Tibial nerve (tissue), 4 donors: ENCODE results near the gene SMIM38. TPM values are rescaled to one million over a fixed set of nuclear protein-coding genes. Genes with fewer than 3 reads are reported as not detected.

Source experiments
- DNase-seq, 2 donors: peaks; one replicate each; pipeline ENCODE4 v3.0.0-alpha.2; 2019; ENCODE audit warnings: low spot score in 2 of 2
- H3K27ac ChIP-seq, 4 donors: fragments of 200-600 bp; sonication (generic) in 3 of 4; one replicate each; pipeline ENCODE4 v1.5.1; 2017 to 2019; ENCODE audit warnings: mild to moderate bottlenecking in 1 of 4
- H3K27me3 ChIP-seq, 2 donors: fragments of 200-600 bp; sonication (generic) in 1 of 2; one replicate each; pipeline versions ENCODE4 v1.5.1 to v1.6.0; 2017 to 2019
- H3K36me3 ChIP-seq, 3 donors: fragments of 200-600 bp; sonication (generic); one replicate each; pipeline ENCODE4 v1.5.1; 2018 to 2019
- H3K4me1 ChIP-seq, 4 donors: fragments of 200-600 bp; sonication (generic) in 3 of 4; one replicate each; pipeline ENCODE4 v1.5.1; 2017 to 2019
- H3K4me3 ChIP-seq, 4 donors: fragments of 200-600 bp; sonication (generic) in 3 of 4; one replicate each; pipeline ENCODE4 v1.5.1; 2017 to 2019; ENCODE audit warnings: mild to moderate bottlenecking in 1 of 4, moderate library complexity in 1 of 4
- H3K9me3 ChIP-seq, 4 donors: fragments of 200-600 bp; sonication (generic) in 3 of 4; one replicate each; pipeline ENCODE4 v1.5.1; 2017 to 2019
- EP300 ChIP-seq, 2 donors: sonication (generic); formaldehyde crosslinking; IDR thresholded peaks; one replicate each; pipeline ENCODE4 v1.6.1; 2017; ENCODE audit warnings: antibody characterized with exemption in 2 of 2, mild to moderate bottlenecking in 1 of 2
- POLR2A ChIP-seq, 2 donors: fragments of 450-650 bp; IDR thresholded peaks; one replicate each; pipeline ENCODE4 v1.6.1; 2017; ENCODE audit warnings: antibody characterized with exemption in 2 of 2, mild to moderate bottlenecking in 2 of 2, moderate library complexity in 2 of 2
- WGBS, 2 donors: methylation state at CpG; one replicate each; pipeline ENCODE4 v1.1.5; 2018; 5-methylcytosine and 5-hydroxymethylcytosine counted together
- total RNA-seq, 4 donors: library from RNA; depleted of rRNA; stranded (reverse); fragments of >200 nt; gene quantifications; one replicate each; pipeline ENCODE4 v1.1.0, GENCODE V29; 2016
- TF ChIP-seq, protein P1 (sequence below), 5 experiments: fragments of 200-600 bp in 3 of 5; fragments of 450-650 bp in 2 of 5; sonication (generic) in 3 of 5; IDR thresholded peaks; one replicate each; pipeline ENCODE4 v1.5.1; 2016 to 2019; ENCODE audit warnings: antibody characterized with exemption in 5 of 5, mild to moderate bottlenecking in 3 of 5, moderate library complexity in 2 of 5

SMIM38 gene
- total RNA-seq, 4 donors from 2014 or later = 3.3 to 4.6 (median 4.1) TPM

DNA sequence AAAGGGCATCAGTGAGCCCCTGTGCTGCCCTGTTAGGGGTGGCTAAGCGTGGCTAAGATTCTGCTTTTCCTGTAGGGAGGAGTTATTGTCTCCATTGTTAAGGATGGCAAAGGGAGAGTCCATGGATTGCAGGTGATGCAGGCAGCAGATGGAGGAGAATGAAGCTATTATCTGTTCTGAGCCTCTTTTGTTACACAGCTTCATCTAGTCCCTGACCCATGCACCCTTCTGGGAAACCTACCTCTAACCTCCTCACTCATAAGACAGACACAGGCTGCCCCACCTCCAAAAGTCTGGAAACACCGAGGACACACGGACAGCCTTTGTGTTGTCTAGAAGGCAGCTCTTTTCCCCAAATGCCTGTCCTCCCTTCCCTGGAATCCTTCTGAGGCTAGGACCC is 13.7 kb downstream of the SMIM38 start:
- no peaks in the 10 kb centered on the region for H3K27me3 ChIP-seq

DNA sequence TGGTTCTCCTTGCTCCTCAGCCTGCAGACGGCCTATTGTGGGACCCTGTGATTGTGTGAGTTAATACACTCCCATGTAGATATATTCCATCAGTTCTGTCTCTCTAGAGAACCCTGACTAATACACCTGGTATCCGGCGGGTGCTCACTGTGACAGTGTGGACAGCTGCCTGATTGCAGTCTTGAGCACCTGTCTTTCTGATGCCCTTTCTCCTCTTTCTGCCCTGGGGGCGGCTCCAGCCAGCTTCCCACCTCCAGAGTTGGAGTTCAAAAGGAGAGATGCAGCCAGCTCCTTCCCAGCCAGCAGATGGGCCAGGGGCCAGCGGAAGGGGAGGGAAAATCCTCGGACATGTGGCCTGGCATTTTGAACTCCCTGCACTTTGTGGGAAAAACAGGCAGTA is 15.0 kb downstream of the SMIM38 start:
- H3K36me3 ChIP-seq = no peaks in the 10 kb centered on the region
- WGBS, 2 donors = 68% methylated on average over 6 of the region's 6 CpGs
- no peak for DNase-seq
- H3K27ac ChIP-seq = no peak overlapping the region
- H3K27me3 ChIP-seq = no peaks in the 10 kb centered on the region
- H3K9me3 ChIP-seq = peaks cover 0 to 14% (median 2%) of the 10 kb centered on the region in 4 donors
- H3K4me3 ChIP-seq = no peak overlapping the region
- TF ChIP-seq, protein P1, sequence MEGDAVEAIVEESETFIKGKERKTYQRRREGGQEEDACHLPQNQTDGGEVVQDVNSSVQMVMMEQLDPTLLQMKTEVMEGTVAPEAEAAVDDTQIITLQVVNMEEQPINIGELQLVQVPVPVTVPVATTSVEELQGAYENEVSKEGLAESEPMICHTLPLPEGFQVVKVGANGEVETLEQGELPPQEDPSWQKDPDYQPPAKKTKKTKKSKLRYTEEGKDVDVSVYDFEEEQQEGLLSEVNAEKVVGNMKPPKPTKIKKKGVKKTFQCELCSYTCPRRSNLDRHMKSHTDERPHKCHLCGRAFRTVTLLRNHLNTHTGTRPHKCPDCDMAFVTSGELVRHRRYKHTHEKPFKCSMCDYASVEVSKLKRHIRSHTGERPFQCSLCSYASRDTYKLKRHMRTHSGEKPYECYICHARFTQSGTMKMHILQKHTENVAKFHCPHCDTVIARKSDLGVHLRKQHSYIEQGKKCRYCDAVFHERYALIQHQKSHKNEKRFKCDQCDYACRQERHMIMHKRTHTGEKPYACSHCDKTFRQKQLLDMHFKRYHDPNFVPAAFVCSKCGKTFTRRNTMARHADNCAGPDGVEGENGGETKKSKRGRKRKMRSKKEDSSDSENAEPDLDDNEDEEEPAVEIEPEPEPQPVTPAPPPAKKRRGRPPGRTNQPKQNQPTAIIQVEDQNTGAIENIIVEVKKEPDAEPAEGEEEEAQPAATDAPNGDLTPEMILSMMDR (IDR thresholded peaks at IDR 0.05) = no peak
- no peak for TF ChIP-seq EP300 (IDR thresholded peaks at IDR 0.05)
- TF ChIP-seq POLR2A (IDR thresholded peaks at IDR 0.05) = no peak
- H3K4me1 ChIP-seq = peaks cover 0 to 11% (median 8%) of the 10 kb centered on the region in 4 donors

More for the DNA sequence above, 13.7 kb downstream of the SMIM38 start:
- H3K27ac ChIP-seq = no peak overlapping the region
- peaks cover 0 to 11% (median 8%) of the 10 kb centered on the region in 4 donors for H3K4me1 ChIP-seq
- H3K36me3 ChIP-seq = peaks cover 0 to under 1% (median 0%) of the 10 kb centered on the region in 3 donors
- no peak for DNase-seq
- no peak for TF ChIP-seq POLR2A (IDR thresholded peaks at IDR 0.05)
- TF ChIP-seq, protein P1 (IDR thresholded peaks at IDR 0.05) = no peak
- TF ChIP-seq EP300 (IDR thresholded peaks at IDR 0.05) = no peak
- H3K9me3 ChIP-seq = peaks cover 0 to 4% (median 0%) of the 10 kb centered on the region in 4 donors
- no peak overlapping the region for H3K4me3 ChIP-seq
- WGBS, 2 donors = 88 to 96% methylated on average over 3 of the region's 3 CpGs

DNA sequence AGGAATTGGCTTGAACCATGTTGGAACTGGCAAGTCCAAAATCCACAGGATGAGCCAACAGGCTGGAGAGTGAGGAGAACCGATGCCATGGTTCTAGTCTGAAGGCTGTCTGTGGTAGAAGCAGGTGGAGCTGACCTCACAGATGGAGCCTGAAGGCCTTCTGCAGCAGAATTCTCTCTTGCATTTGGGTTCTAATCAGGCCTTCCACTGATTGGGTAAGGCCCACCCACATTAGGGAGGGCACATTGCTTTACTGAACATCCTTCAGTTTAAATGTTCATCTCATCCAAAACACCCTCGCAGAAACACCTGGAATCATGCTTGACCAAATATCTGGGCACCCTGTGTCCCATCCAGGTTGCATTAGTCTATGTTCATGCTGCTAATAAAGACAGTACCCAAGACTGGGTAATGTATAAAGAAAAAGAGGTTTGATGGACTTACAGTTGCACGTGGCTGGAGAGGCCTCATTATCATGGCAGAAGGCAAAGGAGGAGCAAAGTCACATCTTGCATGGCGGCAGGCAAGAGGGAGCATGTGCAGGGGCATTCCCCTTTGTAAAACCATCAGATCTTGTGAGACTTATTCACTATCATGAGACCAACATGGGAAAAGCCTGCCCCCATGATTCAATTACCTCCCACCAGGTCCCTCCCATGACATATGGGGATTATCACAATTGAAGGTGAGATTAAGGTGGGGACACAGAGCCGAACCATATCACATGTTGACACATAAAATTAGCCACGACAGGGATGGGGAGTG is 15.9 kb downstream of the SMIM38 start:
- no peaks in the 10 kb centered on the region for H3K27me3 ChIP-seq
- H3K27ac ChIP-seq = no peak overlapping the region
- 89 to 94% methylated on average over 6 of the region's 6 CpGs for WGBS, 2 donors
- H3K36me3 ChIP-seq = no peaks in the 10 kb centered on the region
- no peak overlapping the region for H3K4me3 ChIP-seq
- peaks cover 0 to 22% (median 2%) of the 10 kb centered on the region in 4 donors for H3K9me3 ChIP-seq
- TF ChIP-seq POLR2A (IDR thresholded peaks at IDR 0.05) = no peak
- peaks cover 0 to 5% (median 3%) of the 10 kb centered on the region in 4 donors for H3K4me1 ChIP-seq
- DNase-seq = no peak

DNA sequence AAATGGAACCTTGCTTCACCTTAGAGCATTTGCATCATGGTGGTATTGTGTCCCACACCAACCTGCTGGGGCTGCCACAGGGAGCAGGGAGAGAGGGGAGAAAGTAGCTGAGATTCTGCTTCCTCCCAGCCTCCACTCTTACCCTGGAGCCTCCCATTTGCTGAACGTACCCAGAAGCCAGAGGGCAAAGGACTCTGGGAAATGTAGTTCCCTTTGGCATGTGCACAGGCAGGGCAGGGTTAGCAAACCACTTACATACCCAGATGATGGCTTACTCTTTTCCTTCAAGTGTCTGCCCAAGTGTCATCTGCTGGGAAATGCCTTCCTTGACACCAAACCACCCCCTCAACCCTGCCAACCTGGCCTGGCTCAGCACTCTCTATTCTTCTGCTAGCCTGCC is 16.9 kb downstream of the SMIM38 start:
- 0 to 5% methylated on average over 1 of the region's 1 CpG for WGBS, 2 donors
- no peak overlapping the region for H3K4me3 ChIP-seq
- no peak overlapping the region for H3K27ac ChIP-seq
- TF ChIP-seq POLR2A (IDR thresholded peaks at IDR 0.05) = no peak
- TF ChIP-seq, protein P1 (IDR thresholded peaks at IDR 0.05) = no peak
- no peak for TF ChIP-seq EP300 (IDR thresholded peaks at IDR 0.05)
- no peaks in the 10 kb centered on the region for H3K4me1 ChIP-seq
- H3K9me3 ChIP-seq = peaks cover 0 to 22% (median 2%) of the 10 kb centered on the region in 4 donors
- H3K36me3 ChIP-seq = no peaks in the 10 kb centered on the region
- DNase-seq = no peak
- H3K27me3 ChIP-seq = no peaks in the 10 kb centered on the region

DNA sequence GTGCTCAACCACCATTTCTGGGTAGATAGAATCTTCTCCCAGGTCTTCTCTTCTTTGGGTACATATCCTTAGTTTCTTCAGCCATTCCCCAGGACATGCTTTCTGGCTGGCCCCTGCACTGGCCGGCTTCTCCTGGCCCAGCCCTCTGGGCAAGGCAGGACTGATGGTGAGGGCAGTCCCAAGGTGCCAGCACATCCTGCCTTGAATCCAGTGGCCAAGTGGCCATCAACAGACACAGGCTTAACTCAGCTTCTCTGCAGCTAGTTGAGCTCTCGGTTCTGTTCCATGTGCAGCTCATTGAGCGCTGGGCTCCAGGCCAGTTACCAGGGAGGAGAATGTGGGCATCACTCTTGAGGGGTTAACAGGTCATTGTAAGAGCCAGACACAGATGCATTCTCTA is 17.6 kb downstream of the SMIM38 start:
- DNase-seq = no peak
- TF ChIP-seq EP300 (IDR thresholded peaks at IDR 0.05) (no peak), POLR2A (IDR thresholded peaks at IDR 0.05) (no peak)
- TF ChIP-seq, protein P1 (IDR thresholded peaks at IDR 0.05) = no peak
- no peaks in the 10 kb centered on the region for H3K27me3 ChIP-seq
- 90 to 100% methylated on average over 3 of the region's 3 CpGs for WGBS, 2 donors
- no peaks in the 10 kb centered on the region for H3K4me1 ChIP-seq
- peaks cover 0 to 22% (median 2%) of the 10 kb centered on the region in 4 donors for H3K9me3 ChIP-seq
- no peaks in the 10 kb centered on the region for H3K36me3 ChIP-seq
- H3K4me3 ChIP-seq = no peak overlapping the region
- no peak overlapping the region for H3K27ac ChIP-seq
